Measurements from ENCODE around the gene SLC2A4RG. TPM values are rescaled to one million over a fixed set of nuclear protein-coding genes. Genes with fewer than 3 reads are reported as not detected.

Gene SLC2A4RG
- total and polyA plus RNA-seq, 2 experiments from 2014 or later = 46.6 to 177 TPM

- peaks cover 29% of the 10 kb centered on the region for H3K36me3 ChIP-seq
- peak overlapping the region; percentile 67 for H3K4me3 ChIP-seq
- peak overlapping the region; percentile 64 for H3K27ac ChIP-seq
- no peaks in the 10 kb centered on the region for H3K27me3 ChIP-seq
- TF ChIP-seq CTCF (IDR thresholded peaks at IDR 0.05; ENCODE audit: low read depth, low read length) = peak; percentile 11
- DNase-seq (ENCODE audit: low read depth in 1 of 2, low spot score in 1 of 2) = peak; percentile 84 to 94
- peaks cover 19% of the 10 kb centered on the region for H3K4me1 ChIP-seq (ENCODE audit: low read depth)
- H3K9me3 ChIP-seq (ENCODE audit: low read depth) = no peaks in the 10 kb centered on the region
Observed at GRCh38 chr20:63740627-63741353, 1.2 kb downstream of the SLC2A4RG start.

GRCh38 chr20:63741354-63741675, 1.7 kb downstream of the SLC2A4RG start:
- H3K4me1 ChIP-seq (ENCODE audit: low read depth) = peaks cover 19% of the 10 kb centered on the region
- no peak for DNase-seq (ENCODE audit: low read depth in 1 of 2, low spot score in 1 of 2)
- no peaks in the 10 kb centered on the region for H3K27me3 ChIP-seq
- peak overlapping the region; percentile 64 for H3K27ac ChIP-seq
- peak overlapping the region; percentile 67 for H3K4me3 ChIP-seq
- no peaks in the 10 kb centered on the region for H3K9me3 ChIP-seq (ENCODE audit: low read depth)
- TF ChIP-seq CTCF (IDR thresholded peaks at IDR 0.05; ENCODE audit: low read depth, low read length) = no peak
- H3K36me3 ChIP-seq = peaks cover 30% of the 10 kb centered on the region

GRCh38 chr20:63741676-63742380, 2.3 kb downstream of the SLC2A4RG start:
- DNase-seq (ENCODE audit: low read depth in 1 of 2, low spot score in 1 of 2) = no peak
- no peak for TF ChIP-seq CTCF (IDR thresholded peaks at IDR 0.05; ENCODE audit: low read depth, low read length)
- Histone ChIP-seq H3K27me3 (no peaks in the 10 kb centered on the region), H3K4me1 (ENCODE audit: low read depth) (peaks cover 19% of the 10 kb centered on the region), H3K27ac (peak overlapping the region; percentile 64), H3K9me3 (ENCODE audit: low read depth) (no peaks in the 10 kb centered on the region), H3K36me3 (peaks cover 30% of the 10 kb centered on the region), H3K4me3 (peak overlapping the region; percentile 67)

- Histone ChIP-seq H3K36me3 (peaks cover 30% of the 10 kb centered on the region), H3K4me1 (ENCODE audit: low read depth) (peaks cover 19% of the 10 kb centered on the region), H3K9me3 (ENCODE audit: low read depth) (no peaks in the 10 kb centered on the region), H3K27me3 (no peaks in the 10 kb centered on the region), H3K27ac (peak overlapping the region; percentile 64), H3K4me3 (no peak overlapping the region)
- no peak for TF ChIP-seq CTCF (IDR thresholded peaks at IDR 0.05; ENCODE audit: low read depth, low read length)
- DNase-seq (ENCODE audit: low read depth in 1 of 2, low spot score in 1 of 2) = no peak
Observed at GRCh38 chr20:63742381-63743024, 2.9 kb downstream of the SLC2A4RG start.

- Histone ChIP-seq H3K36me3 (peaks cover 30% of the 10 kb centered on the region), H3K27ac (peak overlapping the region; percentile 64), H3K4me3 (no peak overlapping the region), H3K27me3 (no peaks in the 10 kb centered on the region), H3K9me3 (ENCODE audit: low read depth) (no peaks in the 10 kb centered on the region), H3K4me1 (ENCODE audit: low read depth) (peaks cover 18% of the 10 kb centered on the region)
- DNase-seq (ENCODE audit: low read depth in 1 of 2, low spot score in 1 of 2) = no peak
- TF ChIP-seq CTCF (IDR thresholded peaks at IDR 0.05; ENCODE audit: low read depth, low read length) = no peak
Observed at GRCh38 chr20:63743210-63743970, 3.8 kb downstream of the SLC2A4RG start.

Measured in cardiac muscle cell (in vitro differentiated cells and primary cell).